ENCODE measurements around the gene FOLR1.
"Not testable (repeated sequence)": the region's sequence is repeated elsewhere in the genome, so short reads cannot be mapped to it uniquely, and the experiment has no call there.

The FOLR1 gene
- total RNA-seq: 0 to 0.08 (median 0) reads per million in 4 donors

DNA sequence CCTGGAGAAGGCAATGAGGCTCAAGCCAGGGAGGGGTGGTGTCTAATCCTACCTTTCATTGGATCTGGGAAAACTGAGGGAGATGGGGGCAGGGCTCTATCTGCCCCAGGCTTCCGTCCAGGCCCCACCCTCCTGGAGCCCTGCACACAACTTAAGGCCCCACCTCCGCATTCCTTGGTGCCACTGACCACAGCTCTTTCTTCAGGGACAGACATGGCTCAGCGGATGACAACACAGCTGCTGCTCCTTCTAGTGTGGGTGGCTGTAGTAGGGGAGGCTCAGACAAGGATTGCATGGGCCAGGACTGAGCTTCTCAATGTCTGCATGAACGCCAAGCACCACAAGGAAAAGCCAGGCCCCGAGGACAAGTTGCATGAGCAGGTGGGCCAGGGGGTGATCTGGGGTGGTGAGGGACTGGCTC is at the start of gene FOLR1:
Gene FOLR1, plus strand, starts transcription at position 180 of the 421 bp plus-strand sequence. Its CDS starts 34 bp downstream, at position 214.
- DNase-seq: no peak

DNA sequence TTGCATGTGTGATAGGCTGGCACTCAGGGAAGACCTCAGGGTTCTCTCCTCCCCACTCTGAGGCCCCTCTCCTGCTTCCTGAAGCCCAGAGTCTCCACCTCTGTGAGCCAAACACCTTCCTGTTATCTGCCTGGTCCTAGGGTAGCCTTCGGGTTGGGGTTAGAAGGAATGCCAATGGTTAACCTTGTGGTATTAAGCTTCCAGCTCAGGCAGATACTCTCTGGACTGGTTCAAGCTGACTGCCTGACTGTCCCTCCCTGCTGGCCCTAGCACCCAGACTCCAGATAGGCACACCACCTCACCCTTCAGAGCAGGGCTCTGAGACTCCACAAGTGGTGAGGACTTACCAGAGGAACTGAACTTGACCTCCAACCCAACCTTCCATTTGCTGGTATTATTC is 49.4 kb upstream of the FOLR1 start:
- DNase-seq: not testable (repeated sequence)

DNA sequence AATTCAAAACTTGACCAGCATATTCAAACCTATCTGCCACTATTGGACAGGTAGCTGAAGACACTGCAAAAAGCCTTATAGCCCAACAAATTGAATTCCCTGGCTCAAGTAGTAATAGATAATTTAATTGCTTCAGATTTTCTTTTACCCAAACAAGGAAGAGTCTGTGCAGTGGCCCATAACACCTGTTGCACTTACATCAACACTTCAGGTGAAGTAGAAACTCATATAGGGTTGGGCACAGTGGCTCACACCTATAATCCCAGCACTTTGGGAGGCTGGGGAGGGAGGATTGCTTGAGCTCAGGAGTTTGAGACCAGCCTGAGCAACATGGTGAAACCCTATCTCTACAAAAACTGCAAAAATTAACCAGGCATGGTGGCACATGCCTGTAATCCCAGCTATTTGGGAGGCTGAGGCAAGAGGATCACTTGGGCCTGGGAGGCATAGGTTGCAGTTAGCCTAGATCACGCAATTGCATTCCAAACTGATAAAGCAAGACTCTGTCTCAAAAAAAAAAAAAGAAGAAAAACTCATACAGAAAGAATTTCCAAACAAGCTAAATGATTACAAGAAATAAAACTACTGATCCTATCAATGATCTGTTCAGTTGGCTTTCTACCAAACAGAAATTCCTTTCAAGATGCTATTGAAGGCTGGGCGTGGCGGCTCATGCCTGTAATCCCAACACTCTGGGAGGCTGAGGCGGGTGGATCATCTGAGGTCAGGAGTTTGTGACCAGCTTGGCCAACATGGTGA is 47.0 kb upstream of the FOLR1 start:
- no peak for DNase-seq

DNA sequence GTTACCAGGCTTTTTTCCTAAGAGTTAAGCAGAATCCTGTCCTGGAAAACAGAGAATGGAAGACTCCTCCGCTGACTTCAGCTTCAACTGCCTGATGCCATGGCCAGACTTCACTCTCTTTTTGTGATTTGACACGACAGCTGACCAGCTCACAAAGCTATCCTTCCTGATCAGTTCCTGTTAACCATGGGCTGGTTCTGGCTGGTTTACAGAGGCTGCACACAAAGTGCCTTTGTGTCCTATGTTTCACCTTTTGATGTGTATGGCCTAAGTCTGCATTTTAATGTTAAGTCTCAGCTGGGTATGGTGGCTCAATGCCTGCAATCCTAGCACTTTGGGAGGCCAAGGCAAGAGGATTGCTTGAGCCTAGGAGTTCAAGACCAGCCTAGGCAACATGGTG is 45.3 kb upstream of the FOLR1 start:
- no peak for DNase-seq

DNA sequence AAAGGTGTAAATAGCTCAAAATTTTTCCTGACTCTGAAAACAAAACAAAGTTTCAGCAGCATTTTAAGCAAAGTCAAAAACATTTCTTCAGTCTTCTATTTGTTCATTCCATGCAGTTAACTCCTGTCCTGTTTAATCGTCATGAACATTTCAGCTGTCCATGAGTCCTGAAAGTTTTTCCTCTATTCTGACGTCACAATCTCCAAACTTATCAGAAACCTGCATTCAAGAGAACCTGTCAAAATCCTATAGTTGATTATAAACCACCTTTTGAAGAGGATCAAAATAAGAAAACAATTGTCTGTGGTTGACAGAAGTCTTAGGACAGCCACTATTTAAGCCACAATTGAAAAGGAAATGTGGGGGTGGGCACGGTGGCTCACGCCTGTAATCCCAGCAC is 41.1 kb upstream of the FOLR1 start:
- DNase-seq: no peak

DNA sequence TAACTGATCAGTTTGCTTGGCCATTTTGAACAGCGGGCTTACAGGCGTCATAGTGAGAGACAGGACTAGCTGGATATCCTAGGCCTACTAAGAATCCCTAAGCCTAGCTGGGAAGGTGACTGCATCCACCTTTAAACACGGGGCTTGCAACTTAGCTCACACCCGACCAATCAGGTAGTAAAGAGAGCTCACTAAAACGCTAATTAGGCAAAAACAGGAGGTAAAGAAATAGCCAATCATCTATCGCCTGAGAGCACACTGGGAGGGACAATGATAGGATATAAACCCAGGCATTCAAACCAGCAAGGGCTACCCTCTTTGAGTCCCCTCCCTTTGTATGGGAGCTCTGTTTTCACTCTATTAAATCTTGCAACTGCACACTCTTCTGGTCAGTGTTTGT is 38.1 kb upstream of the FOLR1 start:
- not testable (repeated sequence) for DNase-seq

DNA sequence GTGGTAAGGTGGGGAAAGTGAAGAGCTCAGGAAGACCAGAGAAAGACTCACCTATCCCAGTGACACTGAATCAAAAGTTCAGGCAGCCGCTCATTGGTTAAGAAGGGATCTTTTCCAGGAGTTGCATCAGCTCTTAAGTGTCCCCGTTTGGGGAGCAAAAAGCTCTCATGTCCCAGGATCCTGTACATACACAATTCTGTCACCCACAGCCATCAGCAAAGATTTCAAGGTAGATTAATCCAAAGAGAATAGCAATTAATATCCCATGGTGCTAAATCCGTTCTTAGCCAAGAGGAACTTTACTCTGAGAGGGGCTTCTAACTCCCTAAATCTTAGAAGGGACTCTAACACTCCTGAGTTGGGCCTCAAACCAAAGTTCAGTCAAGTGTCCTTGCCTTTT is 37.1 kb upstream of the FOLR1 start:
- no peak for DNase-seq

DNA sequence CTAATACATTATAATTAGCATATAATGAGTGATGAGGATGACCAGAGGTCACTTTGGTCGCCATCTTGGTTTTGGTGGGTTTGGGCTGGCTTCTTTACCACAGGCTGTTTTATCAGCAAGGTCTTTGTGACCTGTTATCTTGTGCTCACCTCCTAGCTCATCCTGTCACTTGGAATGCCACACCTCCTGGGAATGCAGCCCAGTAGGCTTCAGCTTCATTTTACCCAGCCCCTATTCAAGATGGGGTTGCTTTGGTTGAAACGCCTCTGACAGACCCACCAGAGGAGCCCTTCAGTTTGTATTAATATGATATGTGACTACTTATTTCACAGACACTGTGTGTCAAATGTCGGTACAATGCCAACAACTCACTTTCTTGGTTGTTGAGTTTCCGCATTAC is 36.2 kb upstream of the FOLR1 start:
- DNase-seq: no peak

DNA sequence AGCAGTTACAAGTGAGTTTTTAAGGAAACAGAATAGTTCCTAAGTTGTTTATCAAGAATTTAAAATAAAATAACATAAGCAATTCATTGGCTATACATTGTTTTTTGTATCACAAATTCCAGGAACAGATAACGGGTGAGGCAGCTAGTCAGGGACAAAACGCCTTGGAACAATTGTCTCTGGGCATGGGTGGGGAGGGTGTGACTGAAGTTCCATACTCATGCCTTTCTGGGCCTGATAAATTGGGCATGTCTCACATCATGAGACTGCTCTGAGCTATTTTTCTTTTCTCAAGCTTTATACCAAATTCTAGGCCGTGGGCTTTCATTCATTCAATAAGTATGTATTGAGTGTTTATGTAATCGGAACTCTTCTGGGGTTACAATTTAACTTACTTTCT is 34.8 kb upstream of the FOLR1 start:
- no peak for DNase-seq

DNA sequence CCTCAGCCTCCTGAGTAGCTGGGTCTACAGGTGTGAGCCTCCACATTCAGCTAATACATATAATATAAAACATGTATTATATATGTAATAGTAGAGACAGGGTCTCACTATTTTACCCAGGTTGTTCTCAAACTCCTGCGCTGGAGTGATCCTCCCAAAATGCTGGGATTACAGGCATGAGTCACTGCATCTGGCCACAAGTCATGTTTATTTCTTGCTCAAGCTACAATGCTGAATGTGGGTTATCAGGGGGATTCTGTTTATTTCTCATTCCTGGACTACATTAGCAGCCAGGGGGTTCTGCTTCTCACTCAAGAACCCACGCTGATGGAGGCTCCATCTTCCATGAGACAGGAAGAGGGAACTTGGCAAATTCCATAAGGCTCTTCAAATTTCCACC is 31.6 kb upstream of the FOLR1 start:
- DNase-seq: no peak

DNA sequence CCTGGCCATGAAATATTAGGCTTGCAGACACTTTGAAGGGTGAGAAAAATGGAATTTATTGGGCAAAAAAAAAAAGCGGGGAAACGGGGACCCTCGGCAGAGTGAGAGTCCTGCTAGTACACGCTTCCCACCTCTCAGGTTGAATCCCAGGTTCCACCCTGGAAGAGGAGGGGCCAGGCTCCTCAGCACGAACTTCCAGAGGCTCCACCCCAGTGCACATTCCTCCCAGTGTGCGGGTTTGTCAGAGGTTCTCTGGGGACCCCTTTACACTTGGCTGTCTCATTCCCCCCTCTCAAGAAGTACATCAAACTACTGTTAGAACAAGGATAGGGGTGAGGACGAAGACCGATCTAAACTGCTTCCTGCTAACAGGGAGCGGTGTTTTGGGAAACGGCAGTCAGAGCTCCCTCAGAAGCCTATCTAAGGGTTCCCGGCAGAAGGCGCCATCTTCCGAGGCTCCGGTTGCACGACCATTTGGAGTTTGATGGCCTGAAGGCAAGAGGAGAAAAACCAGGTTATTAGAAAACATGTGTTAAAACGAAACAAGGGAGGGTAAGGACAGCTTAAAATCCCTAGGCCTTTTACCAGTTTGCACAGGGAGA is 28.9 kb upstream of the FOLR1 start:
- DNase-seq: no peak

DNA sequence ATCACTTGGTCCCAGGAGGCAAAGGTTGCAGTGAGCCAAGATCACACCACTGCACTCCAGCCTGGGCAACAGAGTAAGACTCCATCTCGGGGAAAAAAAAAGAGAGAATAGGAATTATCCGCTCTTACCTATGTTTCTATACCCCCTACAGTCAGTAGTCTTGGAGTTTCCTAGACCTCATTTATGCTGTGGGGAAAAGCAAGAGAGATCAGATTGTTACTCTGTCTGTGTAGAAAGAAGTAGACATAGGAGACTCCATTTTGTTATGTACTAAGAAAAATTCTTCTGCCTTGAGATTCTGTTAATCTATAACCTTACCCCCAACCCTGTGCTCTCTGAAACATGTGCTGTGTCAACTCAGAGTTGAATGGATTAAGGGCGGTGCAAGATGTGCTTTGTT is 27.8 kb upstream of the FOLR1 start:
- DNase-seq: not testable (repeated sequence)

DNA sequence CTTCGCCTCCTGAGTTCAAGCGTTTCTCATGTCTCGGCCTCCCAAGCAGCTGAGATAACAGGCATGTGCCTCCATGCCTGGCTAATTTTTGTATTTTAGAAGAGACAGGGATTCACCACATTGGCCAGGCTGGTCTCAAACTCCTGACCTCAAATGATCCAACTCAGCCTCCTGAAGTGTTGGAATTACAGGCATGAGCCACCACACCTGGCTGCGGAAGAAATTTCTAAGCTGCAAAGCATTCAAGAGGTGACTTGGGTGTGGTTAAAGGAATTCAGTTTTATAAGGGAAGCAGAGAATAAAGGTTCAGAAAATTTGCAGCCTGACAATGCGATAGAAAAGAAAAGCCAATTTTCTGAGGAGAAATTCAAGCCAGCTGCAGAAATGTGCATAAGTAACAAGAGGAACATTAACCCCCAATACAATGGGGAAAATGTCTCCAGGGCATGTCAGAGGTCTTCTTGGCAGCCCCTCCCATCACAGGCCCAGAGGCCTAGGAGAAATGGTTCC is 22.8 kb upstream of the FOLR1 start:
- not testable (repeated sequence) for DNase-seq

DNA sequence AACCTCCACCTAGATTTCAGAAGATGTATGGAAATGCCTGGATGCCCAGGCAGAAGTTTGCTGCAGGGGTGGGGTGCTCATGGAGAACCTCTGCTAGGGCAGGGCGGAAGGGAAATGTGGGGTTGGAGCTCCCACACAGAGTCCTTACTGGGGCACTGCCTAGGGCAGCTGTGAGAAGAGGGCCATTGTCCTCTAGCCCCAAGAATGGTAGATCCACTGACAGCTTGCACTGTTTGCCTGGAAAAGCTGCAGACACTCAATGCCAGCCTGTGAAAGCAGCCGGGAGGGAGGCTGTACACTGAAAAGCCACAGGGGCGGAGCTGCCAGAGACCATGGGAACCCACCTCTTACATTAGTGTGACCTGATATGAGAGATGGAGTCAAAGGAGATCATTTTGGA is 22.2 kb upstream of the FOLR1 start:
- DNase-seq: not testable (repeated sequence)

DNA sequence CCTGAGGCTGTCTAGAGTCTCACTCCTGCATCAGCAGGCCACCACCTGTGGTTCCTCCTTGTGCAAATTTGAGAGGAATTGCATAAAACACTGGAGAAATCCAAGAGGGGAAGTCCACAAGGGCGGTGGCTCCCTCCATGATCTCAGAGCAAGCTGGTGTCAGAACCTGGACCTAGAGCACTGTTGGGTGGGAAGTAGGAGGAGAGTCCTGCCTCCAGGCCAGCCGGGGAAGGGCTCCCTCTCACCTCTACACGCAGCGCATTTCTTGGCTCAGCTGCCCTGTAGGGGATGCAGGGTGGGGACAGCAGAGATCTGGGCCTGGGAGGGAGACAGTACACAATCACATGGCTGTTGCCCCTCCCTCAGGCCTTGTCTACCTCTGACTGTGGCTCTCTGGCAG is 19.9 kb upstream of the FOLR1 start:
- not testable (repeated sequence) for DNase-seq

DNA sequence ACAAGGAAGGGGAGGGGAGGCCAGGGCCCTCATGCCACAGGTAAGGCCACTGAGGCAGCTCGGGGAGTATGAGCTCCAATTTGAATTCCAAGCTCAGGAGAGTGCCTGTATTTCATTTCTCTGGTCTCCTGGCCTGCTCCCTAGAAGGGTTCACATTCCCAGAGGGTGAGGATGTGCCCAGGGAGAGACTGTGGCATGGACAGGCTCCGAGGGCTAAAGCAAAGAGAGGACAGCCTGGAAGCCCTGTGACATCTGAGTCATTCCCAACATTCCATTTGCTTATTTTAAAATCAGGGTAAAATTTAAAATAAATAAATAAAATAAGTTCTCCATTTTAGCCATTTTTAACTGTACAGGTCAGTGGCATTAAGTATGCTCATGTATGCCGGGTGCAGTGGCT is 18.6 kb upstream of the FOLR1 start:
- DNase-seq: no peak

DNA sequence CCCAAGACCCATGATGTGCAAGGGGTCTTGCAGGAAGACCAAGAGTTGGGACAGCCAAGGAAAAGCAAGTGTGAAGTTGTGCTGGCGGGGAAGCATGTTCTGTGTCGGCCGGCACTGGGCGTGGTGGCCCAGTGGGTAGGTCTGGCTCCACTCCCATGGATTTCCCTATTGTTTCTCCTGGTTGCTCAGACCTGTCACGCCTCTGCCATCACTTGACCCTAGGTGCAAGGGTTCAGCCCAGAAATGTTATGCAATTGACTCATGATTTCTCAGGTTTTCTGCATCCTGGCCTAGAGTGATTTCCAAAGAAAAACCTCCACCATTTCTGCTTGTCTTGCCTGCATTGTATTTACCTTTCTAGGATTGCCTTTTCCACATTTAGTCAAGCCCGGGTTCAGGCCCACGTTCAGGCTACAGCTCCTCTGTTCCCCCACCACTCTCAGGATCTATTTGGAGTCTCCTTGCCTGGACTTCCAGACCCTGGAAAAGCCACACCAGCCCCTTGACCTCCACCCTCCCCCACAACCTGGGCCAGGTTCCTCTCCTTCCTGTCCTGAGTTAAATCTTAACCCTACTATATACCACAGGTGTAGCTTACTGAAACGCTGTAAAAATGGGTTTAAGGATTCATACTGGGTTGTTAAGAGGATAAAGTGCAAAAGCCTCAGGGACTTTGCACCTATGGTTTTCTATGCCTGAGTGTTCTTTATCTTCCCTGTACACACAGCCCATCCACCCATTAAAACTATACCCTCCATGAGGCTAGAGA is 17.5 kb upstream of the FOLR1 start:
- DNase-seq: no peak

DNA sequence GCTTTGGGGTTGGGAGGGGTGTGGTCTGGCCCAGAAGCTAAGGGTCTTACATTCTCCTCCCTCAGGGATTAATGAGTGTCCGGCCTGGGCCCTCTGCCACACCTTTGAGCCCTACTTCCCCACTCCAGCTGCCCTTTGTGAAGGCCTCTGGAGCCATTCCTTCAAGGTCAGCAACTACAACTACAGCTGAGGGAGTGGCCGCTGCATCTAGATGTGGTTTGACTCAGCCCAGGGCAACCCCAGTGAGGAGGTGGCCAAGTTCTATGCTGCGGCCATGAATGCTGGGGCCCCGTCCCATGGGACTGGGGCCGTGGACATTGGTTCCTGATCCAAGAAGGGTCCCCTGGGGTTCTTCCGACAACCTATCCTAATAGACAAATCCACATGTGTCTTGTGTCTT is 14.3 kb upstream of the FOLR1 start:
- no peak for DNase-seq

DNA sequence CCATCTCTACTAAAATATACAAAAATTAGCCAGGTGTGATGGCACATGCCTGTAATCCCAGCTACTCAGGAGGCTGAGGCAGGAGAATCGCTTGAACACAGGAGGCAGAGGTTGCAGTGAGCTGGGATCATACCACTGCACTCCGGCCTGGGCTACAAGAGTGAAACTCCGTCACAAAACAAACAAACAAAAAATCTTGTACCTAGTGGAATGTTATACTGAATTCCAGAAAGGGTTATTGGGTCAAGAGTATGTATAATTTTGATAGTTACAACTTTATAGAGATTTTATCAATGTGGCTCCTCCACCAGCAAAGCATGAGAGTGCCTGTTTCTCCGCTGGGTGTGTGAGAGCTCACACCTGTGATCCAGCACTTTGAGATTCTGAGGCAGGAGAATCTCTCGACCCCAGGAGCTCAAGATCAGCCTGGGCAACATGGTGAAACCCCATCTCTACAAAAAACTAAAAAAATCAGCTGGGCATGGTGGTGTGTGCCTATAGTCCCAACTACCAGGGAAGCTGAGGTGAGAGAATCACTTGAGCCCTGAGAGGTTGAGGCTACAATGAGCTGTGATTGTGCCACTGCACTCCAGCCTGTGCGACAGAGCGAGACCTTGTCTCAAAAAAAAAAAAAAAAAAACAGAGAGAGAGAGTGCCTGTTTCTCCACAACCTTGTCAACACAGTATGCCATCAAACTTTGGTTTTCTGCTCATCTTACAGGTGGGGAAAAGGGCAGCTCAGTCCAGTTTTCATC is 12.7 kb upstream of the FOLR1 start:
- DNase-seq: no peak

DNA sequence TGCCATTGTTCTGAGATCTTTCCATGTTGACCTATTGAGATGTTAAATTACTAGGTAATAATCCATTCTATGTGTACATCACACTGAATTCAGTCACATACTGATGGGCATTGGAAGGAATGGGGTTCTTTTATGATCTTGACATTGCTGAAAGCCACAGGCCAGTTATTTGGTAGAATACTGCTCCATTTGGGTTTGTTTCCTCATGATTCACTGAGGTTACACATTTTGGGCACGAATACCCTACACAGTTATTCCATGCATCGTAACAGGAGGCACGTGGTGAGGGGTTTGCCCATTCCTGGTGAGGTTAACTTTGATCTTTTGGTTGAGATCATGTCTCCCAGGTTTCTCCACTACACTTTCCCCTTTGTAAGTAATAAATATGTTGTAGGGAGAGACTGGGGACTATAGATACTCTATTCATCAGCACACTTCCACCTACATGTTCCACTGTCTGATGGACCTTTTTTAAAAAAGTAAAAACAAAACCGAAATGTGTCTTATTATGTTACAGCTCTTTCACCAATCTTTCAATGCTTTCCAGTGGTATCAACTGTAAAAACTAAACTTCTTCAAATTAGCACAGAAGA is 12.0 kb upstream of the FOLR1 start:
- DNase-seq: no peak

DNA sequence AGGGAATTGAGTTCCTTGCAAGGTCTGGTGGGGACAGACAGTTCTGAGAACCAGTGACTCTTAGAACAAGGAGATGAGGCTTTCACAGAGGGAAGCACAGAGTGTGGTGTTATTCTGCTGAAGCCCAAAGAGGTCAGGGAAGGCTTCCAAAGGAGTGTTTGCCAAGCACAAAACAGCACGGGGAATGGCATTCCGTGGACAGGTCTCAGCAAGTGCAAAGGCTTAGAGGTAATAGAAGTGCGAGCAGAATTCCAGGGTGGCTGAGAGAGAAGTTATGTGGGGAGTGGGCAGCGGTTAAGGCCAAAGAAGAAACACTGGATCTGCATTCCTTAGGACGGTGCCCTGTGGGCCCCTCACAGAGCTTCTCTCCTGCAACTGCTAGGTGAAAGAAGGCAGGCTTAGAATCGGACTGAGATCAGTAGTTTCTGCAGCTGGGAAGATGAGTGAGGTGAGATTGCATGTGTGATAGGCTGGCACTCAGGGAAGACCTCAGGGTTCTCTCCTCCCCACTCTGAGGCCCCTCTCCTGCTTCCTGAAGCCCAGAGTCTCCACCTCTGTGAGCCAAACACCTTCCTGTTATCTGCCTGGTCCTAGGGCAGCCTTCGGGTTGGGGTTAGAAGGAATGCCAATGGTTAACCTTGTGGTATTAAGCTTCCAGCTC is 10.9 kb upstream of the FOLR1 start:
- not testable (repeated sequence) for DNase-seq

DNA sequence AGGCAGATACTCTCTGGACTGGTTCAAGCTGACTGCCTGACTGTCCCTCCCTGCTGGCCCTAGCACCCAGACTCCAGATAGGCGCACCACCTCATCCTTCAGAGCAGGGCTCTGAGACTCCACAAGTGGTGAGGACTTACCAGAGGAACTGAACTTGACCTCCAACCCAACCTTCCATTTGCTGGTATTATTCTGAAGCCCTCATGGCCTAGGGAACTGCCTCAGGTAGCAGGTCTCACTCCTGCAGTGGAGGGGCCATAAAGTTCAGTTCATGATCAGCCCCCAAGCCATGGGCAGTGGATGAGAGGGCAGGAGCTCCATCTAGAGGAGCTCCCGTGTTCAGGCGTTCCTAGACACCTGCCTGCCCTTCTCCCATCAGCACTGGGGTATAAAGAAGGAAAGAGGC is 10.4 kb upstream of the FOLR1 start:
- DNase-seq: not testable (repeated sequence)

Data from T-helper 1 cell (primary cell).